ENCODE measurements around the gene ZNF133.

ZNF133 gene

DNA sequence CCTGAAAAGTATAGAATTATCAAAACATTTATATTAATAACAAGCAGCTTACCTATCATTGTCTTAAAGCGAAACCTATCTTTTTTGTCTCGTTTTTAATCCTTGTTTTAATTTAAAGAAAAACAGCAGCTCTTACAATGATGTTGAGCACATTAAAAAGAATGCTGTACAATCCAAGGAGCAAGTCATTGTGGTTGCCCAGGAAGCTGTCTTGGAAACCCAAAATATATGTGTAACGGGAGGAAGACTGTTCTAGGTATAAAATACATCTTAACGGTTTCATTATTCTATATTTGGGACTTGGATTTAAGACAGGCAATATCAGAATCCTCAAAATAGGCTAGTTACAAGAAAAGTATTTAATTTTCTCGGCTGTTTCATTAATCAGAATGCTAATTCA, 21.7 kb downstream of the ZNF133 start:
- no peak for TF ChIP-seq CREB1 (IDR thresholded peaks at IDR 0.05; ENCODE audit: low read depth)
- no peak for TF ChIP-seq NFIC (IDR thresholded peaks at IDR 0.05)

GRCh38 chr20:18310592-18310991, 22.3 kb downstream of the ZNF133 start:
- TF ChIP-seq REST (IDR thresholded peaks at IDR 0.05; ENCODE audit: low read depth) (no peak), CEBPB (IDR thresholded peaks at IDR 0.05) (peak; percentile 63; the same call in 1 of the 2 replicates)

DNA sequence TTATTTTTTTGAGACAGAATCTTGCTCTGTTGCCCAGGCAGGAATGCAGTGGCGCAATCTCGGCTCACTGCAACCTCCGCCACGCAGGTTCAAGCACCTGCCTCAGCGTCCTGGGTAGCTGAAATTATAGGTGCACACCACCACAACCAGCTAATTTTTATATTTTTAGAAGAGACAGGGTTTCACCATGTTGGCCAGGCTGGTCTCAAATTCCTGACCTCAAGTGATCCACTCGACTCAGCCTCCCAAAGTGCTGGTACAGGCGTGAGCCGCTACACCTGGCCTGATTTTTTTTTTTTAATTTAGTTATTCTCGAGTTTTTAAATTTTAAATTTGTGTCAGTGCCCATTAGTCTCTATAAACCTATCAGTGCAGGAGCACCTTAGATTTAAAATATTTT, 24.4 kb downstream of the ZNF133 start:
- no peak for TF ChIP-seq TAF1 (IDR thresholded peaks at IDR 0.05; ENCODE audit: low read depth)
- no peak for TF ChIP-seq CREB1 (IDR thresholded peaks at IDR 0.05; ENCODE audit: low read depth)

- TF ChIP-seq TAF1 (IDR thresholded peaks at IDR 0.05; ENCODE audit: low read depth) (no peak), EGR1 (IDR thresholded peaks at IDR 0.05) (no peak), REST (IDR thresholded peaks at IDR 0.05; ENCODE audit: low read depth) (no peak), TEAD4 (IDR thresholded peaks at IDR 0.05) (no peak), CREB1 (IDR thresholded peaks at IDR 0.05; ENCODE audit: low read depth) (no peak), ZBTB7A (IDR thresholded peaks at IDR 0.05; ENCODE audit: low read depth) (no peak), YY1 (IDR thresholded peaks at IDR 0.05; ENCODE audit: low read depth) (no peak)
- TF ChIP-seq, protein P1, sequence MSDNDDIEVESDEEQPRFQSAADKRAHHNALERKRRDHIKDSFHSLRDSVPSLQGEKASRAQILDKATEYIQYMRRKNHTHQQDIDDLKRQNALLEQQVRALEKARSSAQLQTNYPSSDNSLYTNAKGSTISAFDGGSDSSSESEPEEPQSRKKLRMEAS (IDR thresholded peaks at IDR 0.05), result no peak
These were observed 25.1 kb downstream of the ZNF133 start for GRCh38 chr20:18313411-18313810.

GRCh38 chr20:18314786-18315406, 26.6 kb downstream of the ZNF133 start:
- TF ChIP-seq TAF1 (IDR thresholded peaks at IDR 0.05; ENCODE audit: low read depth), result no peak
- TF ChIP-seq FOXM1 (IDR thresholded peaks at IDR 0.05; ENCODE audit: borderline replicate concordance, low read depth), result no peak
- no peak for TF ChIP-seq REST (IDR thresholded peaks at IDR 0.05; ENCODE audit: low read depth)
- no peak for TF ChIP-seq EGR1 (IDR thresholded peaks at IDR 0.05)
- TF ChIP-seq CREB1 (IDR thresholded peaks at IDR 0.05; ENCODE audit: low read depth), result no peak
- TF ChIP-seq RAD21 (IDR thresholded peaks at IDR 0.05; ENCODE audit: low read depth), result no peak
- TF ChIP-seq, protein P2, sequence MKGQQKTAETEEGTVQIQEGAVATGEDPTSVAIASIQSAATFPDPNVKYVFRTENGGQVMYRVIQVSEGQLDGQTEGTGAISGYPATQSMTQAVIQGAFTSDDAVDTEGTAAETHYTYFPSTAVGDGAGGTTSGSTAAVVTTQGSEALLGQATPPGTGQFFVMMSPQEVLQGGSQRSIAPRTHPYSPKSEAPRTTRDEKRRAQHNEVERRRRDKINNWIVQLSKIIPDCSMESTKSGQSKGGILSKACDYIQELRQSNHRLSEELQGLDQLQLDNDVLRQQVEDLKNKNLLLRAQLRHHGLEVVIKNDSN (IDR thresholded peaks at IDR 0.05), result no peak
- no peak for TF ChIP-seq EP300 (IDR thresholded peaks at IDR 0.05; ENCODE audit: borderline replicate concordance)
- no peak for TF ChIP-seq NFIC (IDR thresholded peaks at IDR 0.05)
- TF ChIP-seq YY1 (IDR thresholded peaks at IDR 0.05; ENCODE audit: low read depth), result no peak
- no peak for TF ChIP-seq ZBTB7A (IDR thresholded peaks at IDR 0.05; ENCODE audit: low read depth)
- TF ChIP-seq CEBPB (IDR thresholded peaks at IDR 0.05), result no peak
- no peak for TF ChIP-seq TCF12 (IDR thresholded peaks at IDR 0.05; ENCODE audit: low read depth)
- TF ChIP-seq, protein P1 (IDR thresholded peaks at IDR 0.05), result no peak
- TF ChIP-seq TEAD4 (IDR thresholded peaks at IDR 0.05), result no peak

DNA sequence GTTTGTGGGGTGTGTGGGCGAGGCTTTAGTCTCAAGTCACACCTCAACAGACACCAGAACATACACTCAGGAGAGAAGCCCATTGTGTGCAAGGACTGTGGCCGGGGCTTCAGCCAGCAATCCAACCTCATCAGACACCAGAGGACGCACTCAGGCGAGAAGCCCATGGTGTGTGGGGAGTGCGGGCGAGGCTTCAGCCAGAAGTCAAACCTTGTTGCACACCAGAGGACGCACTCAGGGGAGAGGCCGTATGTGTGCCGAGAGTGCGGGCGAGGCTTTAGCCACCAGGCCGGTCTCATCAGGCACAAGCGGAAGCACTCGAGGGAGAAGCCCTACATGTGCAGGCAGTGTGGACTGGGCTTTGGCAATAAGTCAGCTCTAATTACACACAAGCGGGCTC, 27.8 kb downstream of the ZNF133 start:
- TF ChIP-seq REST (IDR thresholded peaks at IDR 0.05; ENCODE audit: low read depth) (no peak), TCF12 (IDR thresholded peaks at IDR 0.05; ENCODE audit: low read depth) (no peak), RAD21 (IDR thresholded peaks at IDR 0.05; ENCODE audit: low read depth) (no peak), NFIC (IDR thresholded peaks at IDR 0.05) (no peak), FOXM1 (IDR thresholded peaks at IDR 0.05; ENCODE audit: borderline replicate concordance, low read depth) (no peak), EGR1 (IDR thresholded peaks at IDR 0.05) (no peak), CREB1 (IDR thresholded peaks at IDR 0.05; ENCODE audit: low read depth) (no peak), EP300 (IDR thresholded peaks at IDR 0.05; ENCODE audit: borderline replicate concordance) (no peak), YY1 (IDR thresholded peaks at IDR 0.05; ENCODE audit: low read depth) (no peak)
- TF ChIP-seq, protein P2 (IDR thresholded peaks at IDR 0.05), result no peak
- TF ChIP-seq, protein P1 (IDR thresholded peaks at IDR 0.05), result no peak
